Dermis blood vessel endothelial cell (primary cell): ENCODE results near the gene MED26. TPM values are rescaled to one million over a fixed set of nuclear protein-coding genes. Genes with fewer than 3 reads are reported as not detected.
A peak's percentile ranks its signal among the peaks of the same experiment; 100 is the strongest.

ENCODE experiments used
- DNase-seq: peaks from one replicate; pipeline ENCODE4 v3.0.0; 2010
- total RNA-seq: library from RNA; depleted of rRNA; stranded (reverse); fragments of >200 nt; gene quantifications from 2 replicates; pipeline ENCODE4 v1.2.3, GENCODE V29; 2014

Gene MED26
- total RNA-seq, 1 donor from 2014 or later = 5.3 TPM

GRCh38 chr19:16587833-16588823 is 39.9 kb downstream of the MED26 start:
- DNase-seq = peak; percentile 73

GRCh38 chr19:16586991-16587832 is 40.8 kb downstream of the MED26 start:
- DNase-seq = peak; percentile 12

GRCh38 chr19:16586477-16586871 is 41.5 kb downstream of the MED26 start:
- no peak for DNase-seq

GRCh38 chr19:16585808-16586476 is 42.1 kb downstream of the MED26 start:
- DNase-seq = no peak

GRCh38 chr19:16585094-16585801 is 42.8 kb downstream of the MED26 start:
- no peak for DNase-seq

- peak; percentile 86 for DNase-seq
Observed at GRCh38 chr19:16584248-16585093, 43.5 kb downstream of the MED26 start.

GRCh38 chr19:16582486-16583261 is 45.3 kb downstream of the MED26 start:
- DNase-seq = no peak

GRCh38 chr19:16581971-16582343 is 46.0 kb downstream of the MED26 start:
- DNase-seq = no peak

GRCh38 chr19:16581145-16581970 is 46.6 kb downstream of the MED26 start:
- no peak for DNase-seq

GRCh38 chr19:16579381-16579780 is 48.6 kb downstream of the MED26 start:
- DNase-seq = no peak

- no peak for DNase-seq
Observed at GRCh38 chr19:16577531-16577985, 50.4 kb downstream of the MED26 start.

- no peak for DNase-seq
Observed at GRCh38 chr19:16576690-16577530, 51.1 kb downstream of the MED26 start.

- no peak for DNase-seq
Observed at GRCh38 chr19:16575861-16576689, 51.9 kb downstream of the MED26 start.

GRCh38 chr19:16575282-16575681 is 52.7 kb downstream of the MED26 start:
- no peak for DNase-seq

GRCh38 chr19:16573925-16574324 is 54.1 kb downstream of the MED26 start:
- no peak for DNase-seq

GRCh38 chr19:16573296-16573695 is 54.7 kb downstream of the MED26 start:
- DNase-seq = no peak
